Fibroblast of lung (primary cell): ENCODE data around the gene DIPK2B. TPM values are rescaled to one million over a fixed set of nuclear protein-coding genes. Genes with fewer than 3 reads are reported as not detected.

ENCODE experiments used
- DNase-seq, 2 donors: peaks; one replicate each; pipeline versions ENCODE4 v3.0.0 to v3.0.0-alpha.2; 2010; ENCODE audit warnings: low read depth in 2 of 2
- H2AFZ ChIP-seq: 2 replicates; pipeline ENCODE4 v1.5.1; 2012; ENCODE audit warnings: low read length, control low read depth, inconsistent platforms
- H3K27ac ChIP-seq: 2 replicates; pipeline ENCODE4 v1.5.1; 2011; ENCODE audit warnings: low read length, control low read depth; ENCODE audit not compliant: insufficient read depth
- H3K27me3 ChIP-seq: 2 replicates; pipeline ENCODE4 v1.5.1; 2011; ENCODE audit warnings: mild to moderate bottlenecking, low read length; ENCODE audit not compliant: control insufficient read depth, insufficient read depth
- H3K36me3 ChIP-seq: 2 replicates; pipeline ENCODE4 v1.5.1; 2011; ENCODE audit warnings: low read length; ENCODE audit not compliant: control insufficient read depth, insufficient read depth
- H3K4me1 ChIP-seq: 2 replicates; pipeline ENCODE4 v1.5.1; 2011; ENCODE audit warnings: low read length; ENCODE audit not compliant: control insufficient read depth, insufficient read depth; ENCODE audit errors: extremely low read depth
- H3K4me2 ChIP-seq: 2 replicates; pipeline ENCODE4 v1.5.1; 2011; ENCODE audit warnings: low read length, control low read depth; ENCODE audit not compliant: insufficient read depth; ENCODE audit errors: extremely low read depth
- H3K4me3 ChIP-seq, 4 experiments: fragments of 200-600 bp in 1 of 4; sonication (generic) in 1 of 4; replicated peaks in 1 of 4; 2 replicates each; pipeline ENCODE4 v1.5.1; 2011 to 2016; ENCODE audit warnings: low read length in 4 of 4, low read depth in 3 of 4, mild to moderate bottlenecking in 3 of 4, control low read depth in 2 of 4, inconsistent platforms in 1 of 4, mixed read lengths in 1 of 4; ENCODE audit not compliant: insufficient read depth in 1 of 4; ENCODE audit errors: control extremely low read depth in 1 of 4
- H3K79me2 ChIP-seq: 2 replicates; pipeline ENCODE4 v1.5.1; 2012; ENCODE audit warnings: mild to moderate bottlenecking, low read length, inconsistent platforms; ENCODE audit not compliant: control insufficient read depth, insufficient read depth
- H3K9ac ChIP-seq: 2 replicates; pipeline ENCODE4 v1.5.1; 2011; ENCODE audit warnings: mild to moderate bottlenecking, low read length, control low read depth; ENCODE audit not compliant: insufficient read depth
- H3K9me3 ChIP-seq: 2 replicates; pipeline ENCODE4 v1.5.1; 2012; ENCODE audit warnings: low read depth, low read length; ENCODE audit not compliant: control insufficient read depth, insufficient read depth
- H4K20me1 ChIP-seq: 2 replicates; pipeline ENCODE4 v1.5.1; 2011; ENCODE audit warnings: low read length; ENCODE audit not compliant: control insufficient read depth, insufficient read depth; ENCODE audit errors: extremely low read depth
- EZH2 ChIP-seq: IDR thresholded peaks from 2 replicates; pipeline ENCODE4 v1.5.1; 2012; ENCODE audit warnings: low read length, control low read depth, mild to moderate bottlenecking; ENCODE audit errors: missing control alignments
- polyA plus RNA-seq, 2 donors: library from polyadenylated mRNA; depleted of rRNA in 1 of 2; stranded (reverse) in 1 of 2; unstranded in 1 of 2; fragments of >200 nt; gene quantifications; 2 replicates each; pipeline ENCODE4 v1.2.1, GENCODE V29; 2011 to 2012; ENCODE audit warnings: missing spikeins in 1 of 2
- total RNA-seq: library from RNA; depleted of rRNA; stranded (reverse); fragments of >200 nt; gene quantifications from 2 replicates; pipeline ENCODE4 v1.2.1, GENCODE V29; 2014
- TF ChIP-seq, protein P1 (sequence below), 2 donors: IDR thresholded peaks in 1 of 2; conservative IDR thresholded peaks in 1 of 2; 1 replicate in 1 of 2; 2 replicates in 1 of 2; pipeline ENCODE4 v1.5.1; 2011 to 2012; ENCODE audit warnings: low read length in 2 of 2, control low read depth in 1 of 2, inconsistent platforms in 1 of 2, low read depth in 1 of 2, mild to moderate bottlenecking in 1 of 2

The DIPK2B gene
- total and polyA plus RNA-seq, 2 donors (not counting 1 experiment from before 2014, with no cell fraction given), result not detected

DNA sequence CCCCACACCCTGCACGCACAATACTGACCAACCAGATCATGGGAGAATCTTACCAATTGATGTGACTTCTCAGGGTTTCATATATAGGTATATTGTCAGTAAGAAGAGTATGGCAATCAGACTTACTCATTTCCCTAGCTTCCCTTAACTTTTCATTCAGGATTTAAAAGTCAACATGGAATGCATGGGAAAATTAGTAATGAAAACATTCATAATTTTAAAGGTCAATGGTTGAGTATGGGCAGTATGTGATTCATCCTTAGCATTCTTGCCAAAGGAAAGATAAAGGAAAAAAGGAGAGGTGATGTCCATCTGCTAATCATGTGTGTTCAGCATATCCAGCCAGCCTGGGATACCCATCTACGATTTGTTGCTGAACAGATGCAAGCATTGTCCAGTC, 4.0 kb downstream of the DIPK2B start:
- Histone ChIP-seq H3K27ac (no peak overlapping the region), H3K27me3 (peaks cover 3% of the 10 kb centered on the region), H3K9ac (no peak overlapping the region), H3K4me1 (peaks cover 3% of the 10 kb centered on the region), H4K20me1 (no peaks in the 10 kb centered on the region), H3K79me2 (no peaks in the 10 kb centered on the region), H3K4me3 (no peak overlapping the region), H3K9me3 (no peaks in the 10 kb centered on the region), H2AFZ (no peak overlapping the region), H3K4me2 (no peak overlapping the region), H3K36me3 (no peaks in the 10 kb centered on the region)
- TF ChIP-seq, protein P1, sequence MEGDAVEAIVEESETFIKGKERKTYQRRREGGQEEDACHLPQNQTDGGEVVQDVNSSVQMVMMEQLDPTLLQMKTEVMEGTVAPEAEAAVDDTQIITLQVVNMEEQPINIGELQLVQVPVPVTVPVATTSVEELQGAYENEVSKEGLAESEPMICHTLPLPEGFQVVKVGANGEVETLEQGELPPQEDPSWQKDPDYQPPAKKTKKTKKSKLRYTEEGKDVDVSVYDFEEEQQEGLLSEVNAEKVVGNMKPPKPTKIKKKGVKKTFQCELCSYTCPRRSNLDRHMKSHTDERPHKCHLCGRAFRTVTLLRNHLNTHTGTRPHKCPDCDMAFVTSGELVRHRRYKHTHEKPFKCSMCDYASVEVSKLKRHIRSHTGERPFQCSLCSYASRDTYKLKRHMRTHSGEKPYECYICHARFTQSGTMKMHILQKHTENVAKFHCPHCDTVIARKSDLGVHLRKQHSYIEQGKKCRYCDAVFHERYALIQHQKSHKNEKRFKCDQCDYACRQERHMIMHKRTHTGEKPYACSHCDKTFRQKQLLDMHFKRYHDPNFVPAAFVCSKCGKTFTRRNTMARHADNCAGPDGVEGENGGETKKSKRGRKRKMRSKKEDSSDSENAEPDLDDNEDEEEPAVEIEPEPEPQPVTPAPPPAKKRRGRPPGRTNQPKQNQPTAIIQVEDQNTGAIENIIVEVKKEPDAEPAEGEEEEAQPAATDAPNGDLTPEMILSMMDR (conservative IDR thresholded peaks at IDR 0.05 in 1 of 2, IDR thresholded peaks at IDR 0.05 in 1 of 2; ENCODE audit: low read depth in 1 of 2, low read length in 2 of 2), result no peak
- TF ChIP-seq EZH2, result no peak
- peak; percentile 19 to 45 for DNase-seq

DNA sequence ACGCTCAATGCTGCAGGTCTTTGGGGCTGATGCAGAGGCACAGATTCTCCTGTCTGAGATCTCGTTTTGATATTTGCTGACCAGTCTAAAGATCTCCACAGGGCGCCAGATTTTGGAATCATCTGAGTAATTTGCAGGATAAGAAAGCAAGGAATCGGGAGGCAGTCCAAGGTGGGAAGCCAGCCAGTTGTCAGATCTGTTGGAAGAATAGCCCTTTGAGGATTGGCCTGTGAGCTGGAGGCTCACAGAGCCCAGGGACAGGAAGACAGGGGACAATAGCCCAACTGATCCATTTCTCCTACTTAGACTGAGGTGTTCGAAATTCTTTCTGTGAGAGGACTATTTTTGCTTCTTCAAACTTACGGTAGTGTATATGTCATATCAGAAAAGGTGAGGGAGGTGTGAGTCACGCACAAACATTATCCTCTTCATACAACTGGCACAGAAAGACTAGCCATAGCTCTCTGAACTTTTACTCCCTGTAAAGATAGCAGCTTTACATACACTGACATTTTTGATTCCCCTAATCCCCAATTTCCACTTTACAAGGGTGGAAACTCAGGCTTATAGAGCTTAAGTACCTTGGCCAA, 8.8 kb downstream of the DIPK2B start:
- Histone ChIP-seq H2AFZ (no peak overlapping the region), H3K36me3 (no peaks in the 10 kb centered on the region), H3K79me2 (no peaks in the 10 kb centered on the region), H3K9me3 (no peaks in the 10 kb centered on the region), H3K27ac (no peak overlapping the region), H3K27me3 (no peaks in the 10 kb centered on the region), H3K9ac (no peak overlapping the region), H3K4me1 (peaks cover 3% of the 10 kb centered on the region), H3K4me2 (no peak overlapping the region), H3K4me3 (no peak overlapping the region), H4K20me1 (no peaks in the 10 kb centered on the region)
- TF ChIP-seq, protein P1 (conservative IDR thresholded peaks at IDR 0.05 in 1 of 2, IDR thresholded peaks at IDR 0.05 in 1 of 2; ENCODE audit: low read depth in 1 of 2, low read length in 2 of 2), result no peak
- TF ChIP-seq EZH2, result no peak
- DNase-seq, result peak in 1 of 2 donors; percentile 6

DNA sequence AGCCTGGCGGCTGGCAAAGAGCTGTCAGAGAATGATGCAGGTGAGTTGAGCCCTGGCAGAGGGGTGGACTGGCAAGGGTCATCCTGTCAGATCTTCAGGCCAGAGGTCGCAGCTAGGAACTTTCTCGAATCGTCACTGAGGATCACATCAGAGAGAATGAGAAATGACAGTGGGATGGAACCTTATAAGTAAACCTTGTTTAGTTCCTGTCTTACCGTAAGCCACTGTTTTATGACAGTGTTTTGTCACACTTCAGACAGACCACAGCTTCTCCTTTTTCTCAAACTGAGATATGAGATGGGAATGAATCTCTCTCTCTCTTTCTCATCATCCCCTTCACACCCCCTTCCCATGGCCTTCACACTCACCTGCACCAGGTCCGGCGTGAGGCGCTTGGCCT, 9.3 kb downstream of the DIPK2B start:
- H2AFZ ChIP-seq, result no peak overlapping the region
- no peaks in the 10 kb centered on the region for H3K36me3 ChIP-seq
- no peaks in the 10 kb centered on the region for H3K79me2 ChIP-seq
- no peak overlapping the region for H3K9ac ChIP-seq
- DNase-seq, result no peak
- TF ChIP-seq, protein P1 (conservative IDR thresholded peaks at IDR 0.05 in 1 of 2, IDR thresholded peaks at IDR 0.05 in 1 of 2; ENCODE audit: low read depth in 1 of 2, low read length in 2 of 2), result no peak
- no peak for TF ChIP-seq EZH2
- H3K27ac ChIP-seq, result no peak overlapping the region
- peaks cover under 1% of the 10 kb centered on the region for H3K4me1 ChIP-seq
- no peaks in the 10 kb centered on the region for H3K27me3 ChIP-seq
- H4K20me1 ChIP-seq, result no peaks in the 10 kb centered on the region
- H3K9me3 ChIP-seq, result no peaks in the 10 kb centered on the region
- H3K4me2 ChIP-seq, result no peak overlapping the region
- no peak overlapping the region for H3K4me3 ChIP-seq
